GM12873 (cell line): ENCODE data around the gene THBS2.

Experiments
- CTCF ChIP-seq: IDR thresholded peaks from 2 replicates; pipeline ENCODE4 v1.5.1; 2012; ENCODE audit warnings: low read depth, mild to moderate bottlenecking, moderate library complexity, low read length, control low read depth; ENCODE audit not compliant: insufficient read depth; ENCODE audit errors: missing control alignments

THBS2 gene

GRCh38 chr6:169169375-169169774, 84.3 kb downstream of the THBS2 start:
- no peak for TF ChIP-seq CTCF

- TF ChIP-seq CTCF, result no peak
Observed at GRCh38 chr6:169168706-169169105, 84.9 kb downstream of the THBS2 start.

- TF ChIP-seq CTCF, result no peak
Observed at GRCh38 chr6:169168302-169168630, 85.4 kb downstream of the THBS2 start.

- TF ChIP-seq CTCF, result no peak
Observed at GRCh38 chr6:169167581-169168301, 85.9 kb downstream of the THBS2 start.

- TF ChIP-seq CTCF, result no peak
Observed at GRCh38 chr6:169166896-169167580, 86.6 kb downstream of the THBS2 start.
